SK-N-SH treated with all-trans-retinoic acid at 6 μM for 48 hours (cell line): ENCODE results near the gene SORCS3.

Experiments
- ATAC-seq: fragments of 200-7000 bp; cut with Tn5 transposase; 3 replicates; pipeline ENCODE4 v1.9.1; 2020; ENCODE audit warnings: mild to moderate bottlenecking, moderate library complexity
- ARNTL ChIP-seq: fragments of 450-650 bp; formaldehyde crosslinking; IDR thresholded peaks from 2 replicates; pipeline ENCODE4 v1.5.0; 2020; ENCODE audit warnings: low read depth, mild to moderate bottlenecking, moderate library complexity, borderline replicate concordance
- BACH2 ChIP-seq: fragments of 250-450 bp; sonication (Bioruptor Pico); IDR thresholded peaks from 2 replicates; pipeline ENCODE4 v1.9.0; 2021; ENCODE audit warnings: mild to moderate bottlenecking, borderline replicate concordance
- ESRRG ChIP-seq: fragments of 250-450 bp; sonication (Bioruptor Pico); IDR thresholded peaks from 2 replicates; pipeline ENCODE4 v1.6.1; 2021; ENCODE audit warnings: mild to moderate bottlenecking
- GLIS3 ChIP-seq: fragments of 250-450 bp; sonication (Bioruptor Pico); IDR thresholded peaks from 2 replicates; pipeline ENCODE4 v1.5.0; 2020; ENCODE audit warnings: mild to moderate bottlenecking, moderate library complexity
- ISL1 ChIP-seq: fragments of 250-450 bp; sonication (Bioruptor Pico); IDR thresholded peaks from 2 replicates; pipeline ENCODE4 v2.1.2; 2022; ENCODE audit warnings: mild to moderate bottlenecking, moderate library complexity
- OSR1 ChIP-seq: fragments of 250-450 bp; sonication (Bioruptor Pico); IDR thresholded peaks from 2 replicates; pipeline ENCODE4 v1.8.0; 2022; ENCODE audit warnings: moderate library complexity, mild to moderate bottlenecking, inconsistent platforms
- PATZ1 ChIP-seq: fragments of 250-450 bp; sonication (Bioruptor Pico); IDR thresholded peaks from 2 replicates; pipeline ENCODE4 v1.8.0; 2020; ENCODE audit warnings: mild to moderate bottlenecking, moderate library complexity, borderline replicate concordance
- PPARA ChIP-seq: fragments of 250-450 bp; sonication (Bioruptor Pico); IDR thresholded peaks from 2 replicates; pipeline ENCODE4 v1.5.0; 2020; ENCODE audit warnings: mild to moderate bottlenecking, borderline replicate concordance
- RARB ChIP-seq: fragments of 250-450 bp; sonication (Bioruptor Pico); IDR thresholded peaks from 2 replicates; pipeline ENCODE4 v1.8.0; 2021; ENCODE audit warnings: mild to moderate bottlenecking, moderate library complexity
- SNAI2 ChIP-seq: fragments of 250-450 bp; sonication (Bioruptor Pico); IDR thresholded peaks from 2 replicates; pipeline ENCODE4 v1.5.0; 2020; ENCODE audit warnings: mild to moderate bottlenecking, moderate library complexity
- TOX ChIP-seq: fragments of 250-450 bp; sonication (Bioruptor Pico); IDR thresholded peaks from 2 replicates; pipeline ENCODE4 v1.8.0; 2021; ENCODE audit warnings: mild to moderate bottlenecking, moderate library complexity, borderline replicate concordance
- TSHZ2 ChIP-seq: fragments of 250-450 bp; sonication (Bioruptor Pico); IDR thresholded peaks from 2 replicates; pipeline ENCODE4 v1.5.0; 2020; ENCODE audit warnings: mild to moderate bottlenecking, moderate library complexity
- ZC3H10 ChIP-seq: fragments of 250-450 bp; sonication (Bioruptor Pico); IDR thresholded peaks from 2 replicates; pipeline ENCODE4 v1.5.1; 2021; ENCODE audit warnings: mild to moderate bottlenecking, moderate library complexity
- ZFP3 ChIP-seq: fragments of 250-450 bp; sonication (Bioruptor Pico); IDR thresholded peaks from 2 replicates; pipeline ENCODE4 v1.5.0; 2020; ENCODE audit warnings: mild to moderate bottlenecking, moderate library complexity
- ZFP30 ChIP-seq: fragments of 450-650 bp; formaldehyde crosslinking; IDR thresholded peaks from 2 replicates; pipeline ENCODE4 v1.5.0; 2022; ENCODE audit warnings: mild to moderate bottlenecking, moderate library complexity
- ZNF565 ChIP-seq: fragments of 450-650 bp; formaldehyde crosslinking; conservative IDR thresholded peaks from 2 replicates; pipeline ENCODE4 v1.5.0; 2020; ENCODE audit warnings: low read depth, mild to moderate bottlenecking, moderate library complexity
- ZNF70 ChIP-seq: fragments of 450-650 bp; formaldehyde crosslinking; IDR thresholded peaks from 2 replicates; pipeline ENCODE4 v1.5.0; 2020; ENCODE audit warnings: mild to moderate bottlenecking, moderate library complexity
- ZNF8 ChIP-seq: fragments of 450-650 bp; formaldehyde crosslinking; IDR thresholded peaks from 2 replicates; pipeline ENCODE4 v1.5.0; 2020; ENCODE audit warnings: mild to moderate bottlenecking, moderate library complexity
- TF ChIP-seq, protein P1 (sequence below): fragments of 250-450 bp; sonication (Bioruptor Pico); IDR thresholded peaks from 2 replicates; pipeline ENCODE4 v1.5.1; 2020; ENCODE audit warnings: low read depth, mild to moderate bottlenecking, moderate library complexity
- TF ChIP-seq, protein P2 (sequence below): fragments of 250-450 bp; sonication (Bioruptor Pico); IDR thresholded peaks from 2 replicates; pipeline ENCODE4 v1.8.0; 2021; ENCODE audit warnings: low read depth, mild to moderate bottlenecking, moderate library complexity, borderline replicate concordance

Gene SORCS3

GRCh38 chr10:105247831-105248499 lies 606.9 kb downstream of the SORCS3 start:
- ATAC-seq = no peak
- TF ChIP-seq PPARA (CRISPR knock-in tag) (no peak), TOX (CRISPR knock-in tag) (no peak), ZC3H10 (no peak), ARNTL (no peak)
- TF ChIP-seq, all 23 proteins: peak for 0

DNA sequence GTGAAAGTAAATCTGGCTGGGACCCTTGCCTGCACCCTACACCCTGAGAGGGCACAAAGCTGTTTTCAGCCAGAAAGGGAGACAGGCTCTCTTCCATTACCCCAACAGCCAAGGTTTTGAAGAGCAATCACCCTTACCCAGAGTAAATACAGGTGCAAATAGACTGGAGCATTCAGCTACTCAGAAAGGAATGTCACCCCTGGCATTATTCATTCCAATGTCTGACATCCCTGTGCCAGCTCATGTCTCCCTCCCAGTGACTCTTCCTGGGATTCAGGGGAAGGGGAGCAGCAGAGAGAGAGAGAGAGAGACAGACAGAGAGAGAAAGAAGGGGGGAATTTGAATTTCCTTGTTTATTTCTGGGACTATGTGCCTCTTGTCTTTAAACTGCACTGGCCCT lies 611.8 kb downstream of the SORCS3 start:
- no peak for ATAC-seq
- TF ChIP-seq OSR1 (no peak), ESRRG (CRISPR knock-in tag) (no peak), TSHZ2 (CRISPR knock-in tag) (no peak), PATZ1 (CRISPR knock-in tag) (no peak), GLIS3 (CRISPR knock-in tag) (no peak), ZNF8 (CRISPR knock-in tag) (no peak)

GRCh38 chr10:105253515-105254212 lies 612.6 kb downstream of the SORCS3 start:
- no peak for ATAC-seq
- TF ChIP-seq RARB (CRISPR knock-in tag) (no peak), ZNF8 (CRISPR knock-in tag) (no peak), SNAI2 (no peak), ZNF70 (CRISPR knock-in tag) (no peak)

DNA sequence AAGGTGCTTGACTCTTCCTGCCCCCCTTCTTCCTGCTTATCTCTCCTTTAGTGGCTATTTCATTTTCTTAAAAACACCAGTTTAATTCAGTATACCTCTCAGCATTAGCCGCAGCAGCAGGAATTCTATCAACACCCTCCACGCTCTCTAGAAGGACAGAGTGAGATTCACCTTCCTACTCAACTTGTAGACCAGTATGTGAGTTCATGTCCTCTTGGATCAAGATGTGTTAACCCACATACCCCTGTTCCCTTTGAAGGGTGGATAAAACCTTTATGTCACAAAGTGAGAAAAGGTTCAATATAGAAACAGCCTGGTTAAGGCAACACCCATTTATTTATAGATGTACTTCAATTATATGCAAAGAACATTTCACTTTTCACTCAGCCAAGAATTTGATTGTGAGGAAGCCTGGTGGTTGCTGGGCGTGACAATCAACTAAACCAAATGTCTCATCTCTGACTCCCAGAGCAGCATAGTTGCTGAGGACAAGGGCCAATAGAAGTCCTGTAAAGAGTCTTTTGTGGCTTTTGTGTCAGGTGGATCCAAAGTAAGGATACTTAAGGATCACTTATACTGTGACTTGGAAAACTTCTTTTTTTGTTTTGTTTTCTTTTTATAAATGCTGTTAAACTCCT lies 617.1 kb downstream of the SORCS3 start:
- TF ChIP-seq, protein P1, sequence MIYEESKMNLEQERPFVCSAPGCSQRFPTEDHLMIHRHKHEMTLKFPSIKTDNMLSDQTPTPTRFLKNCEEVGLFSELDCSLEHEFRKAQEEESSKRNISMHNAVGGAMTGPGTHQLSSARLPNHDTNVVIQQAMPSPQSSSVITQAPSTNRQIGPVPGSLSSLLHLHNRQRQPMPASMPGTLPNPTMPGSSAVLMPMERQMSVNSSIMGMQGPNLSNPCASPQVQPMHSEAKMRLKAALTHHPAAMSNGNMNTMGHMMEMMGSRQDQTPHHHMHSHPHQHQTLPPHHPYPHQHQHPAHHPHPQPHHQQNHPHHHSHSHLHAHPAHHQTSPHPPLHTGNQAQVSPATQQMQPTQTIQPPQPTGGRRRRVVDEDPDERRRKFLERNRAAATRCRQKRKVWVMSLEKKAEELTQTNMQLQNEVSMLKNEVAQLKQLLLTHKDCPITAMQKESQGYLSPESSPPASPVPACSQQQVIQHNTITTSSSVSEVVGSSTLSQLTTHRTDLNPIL (CRISPR knock-in tag) = no peak
- TF ChIP-seq RARB (CRISPR knock-in tag) (no peak), OSR1 (no peak), ZNF70 (CRISPR knock-in tag) (no peak), SNAI2 (no peak), ZFP30 (CRISPR knock-in tag) (no peak), ZNF8 (CRISPR knock-in tag) (no peak), ESRRG (CRISPR knock-in tag) (no peak), PPARA (CRISPR knock-in tag) (no peak), ISL1 (CRISPR knock-in tag) (no peak), ZFP3 (CRISPR knock-in tag) (no peak), TOX (CRISPR knock-in tag) (no peak), ZNF565 (CRISPR knock-in tag) (no peak), PATZ1 (CRISPR knock-in tag) (no peak), BACH2 (CRISPR knock-in tag) (no peak), GLIS3 (CRISPR knock-in tag) (no peak), ZC3H10 (no peak)
- TF ChIP-seq, protein P2, sequence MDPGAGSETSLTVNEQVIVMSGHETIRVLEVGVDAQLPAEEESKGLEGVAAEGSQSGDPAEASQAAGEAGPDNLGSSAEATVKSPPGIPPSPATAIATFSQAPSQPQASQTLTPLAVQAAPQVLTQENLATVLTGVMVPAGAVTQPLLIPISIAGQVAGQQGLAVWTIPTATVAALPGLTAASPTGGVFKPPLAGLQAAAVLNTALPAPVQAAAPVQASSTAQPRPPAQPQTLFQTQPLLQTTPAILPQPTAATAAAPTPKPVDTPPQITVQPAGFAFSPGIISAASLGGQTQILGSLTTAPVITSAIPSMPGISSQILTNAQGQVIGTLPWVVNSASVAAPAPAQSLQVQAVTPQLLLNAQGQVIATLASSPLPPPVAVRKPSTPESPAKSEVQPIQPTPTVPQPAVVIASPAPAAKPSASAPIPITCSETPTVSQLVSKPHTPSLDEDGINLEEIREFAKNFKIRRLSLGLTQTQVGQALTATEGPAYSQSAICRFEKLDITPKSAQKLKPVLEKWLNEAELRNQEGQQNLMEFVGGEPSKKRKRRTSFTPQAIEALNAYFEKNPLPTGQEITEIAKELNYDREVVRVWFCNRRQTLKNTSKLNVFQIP = no peak
- TF ChIP-seq, all 23 proteins: peak for 0
- no peak for ATAC-seq
